ENCODE results near the gene CMC1. TPM values are rescaled to one million over a fixed set of nuclear protein-coding genes. Genes with fewer than 3 reads are reported as not detected.
"Not testable (repeated sequence)": the region's sequence is repeated elsewhere in the genome, so short reads cannot be mapped to it uniquely, and the experiment has no call there.

Gene CMC1, protein sequence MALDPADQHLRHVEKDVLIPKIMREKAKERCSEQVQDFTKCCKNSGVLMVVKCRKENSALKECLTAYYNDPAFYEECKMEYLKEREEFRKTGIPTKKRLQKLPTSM
- polyA plus RNA-seq (ENCODE audit: insufficient read length): 24.9 TPM

DNA sequence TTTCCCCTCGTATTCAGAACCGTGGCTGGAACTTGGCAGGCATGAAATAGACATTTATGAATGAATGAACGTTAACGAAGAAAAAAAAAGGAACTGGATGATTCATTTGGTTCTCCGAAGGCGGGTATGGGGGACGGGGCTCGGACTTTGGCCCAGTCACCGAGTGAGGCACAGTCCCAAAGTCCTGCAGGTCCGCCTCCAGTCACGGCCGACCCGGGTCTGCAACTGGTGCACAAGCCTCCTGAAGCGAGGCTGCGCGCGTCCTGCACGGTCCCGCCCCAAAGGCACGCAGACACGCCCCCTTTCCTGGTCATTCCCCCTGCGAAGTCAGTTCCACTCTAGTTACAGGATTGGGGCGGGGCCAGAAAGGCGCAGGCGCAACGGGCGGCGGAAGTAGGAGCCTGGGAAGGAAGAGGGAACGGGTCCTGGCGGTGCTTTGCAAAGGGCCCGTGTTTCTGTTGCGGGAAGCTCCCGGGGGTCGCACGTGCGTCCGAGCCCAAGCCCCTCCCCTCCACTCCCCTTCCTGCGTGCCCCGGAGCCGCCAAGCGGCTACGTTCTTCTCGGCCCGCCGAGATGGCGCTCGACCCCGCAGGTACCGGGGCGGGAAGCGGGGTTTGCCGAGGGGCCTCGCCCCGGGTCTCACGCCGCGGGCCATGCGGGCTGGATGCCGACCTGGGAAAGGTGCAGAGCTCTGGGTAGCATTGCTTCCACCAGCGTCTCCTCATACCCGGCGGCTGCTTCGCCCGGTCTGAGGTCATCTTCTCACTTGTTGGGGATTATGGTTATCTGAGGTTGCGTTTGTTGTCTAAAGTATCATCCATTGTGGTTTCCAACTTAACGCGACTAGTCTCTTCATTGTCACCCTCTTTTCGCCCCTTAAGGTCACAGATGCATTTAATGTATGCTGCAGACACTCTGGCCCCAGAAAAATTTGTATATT, at the start of gene CMC1:
Gene CMC1 (plus strand): TSS at position 399 of the 940 bp plus-strand sequence. CDS start 175 bp downstream, at position 574.
- peak; percentile 98 for DNase-seq

DNA sequence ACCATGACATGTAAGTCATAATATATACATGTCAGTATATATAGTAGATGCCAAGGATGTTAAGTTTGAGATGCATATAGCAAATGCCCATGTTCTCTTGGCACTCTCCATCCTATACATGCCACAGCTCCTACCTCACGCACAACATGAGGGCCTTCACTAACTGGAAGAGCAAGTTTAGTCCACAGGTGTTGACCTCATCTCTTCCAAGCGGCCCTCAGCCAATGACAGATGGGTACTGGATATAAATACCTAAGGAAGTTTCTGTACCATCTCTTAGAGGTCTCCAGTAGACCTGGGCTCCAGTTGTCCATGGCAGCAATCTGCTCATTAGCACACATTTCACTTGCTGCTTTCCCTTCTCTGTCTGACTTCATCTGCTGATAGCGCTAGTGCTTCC, 43.3 kb upstream of the CMC1 start:
- DNase-seq: no peak

DNA sequence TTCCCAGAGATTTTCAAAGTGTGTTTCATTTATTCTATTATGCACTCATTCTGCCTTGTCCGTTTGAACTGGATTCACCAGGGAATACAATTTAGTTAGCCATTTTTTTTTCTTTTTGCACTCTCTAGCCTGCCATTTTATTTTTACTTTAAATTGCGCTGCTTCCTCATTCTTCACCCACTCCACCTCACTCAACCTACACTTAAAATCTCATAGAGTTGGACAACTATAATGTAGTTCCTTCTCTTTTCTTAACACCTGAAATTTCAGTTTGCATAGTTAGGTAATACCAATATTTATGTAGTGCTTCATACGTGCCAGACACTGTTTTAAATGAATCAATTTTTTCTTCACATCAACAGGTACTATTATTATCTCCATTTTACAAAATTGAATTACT, 42.4 kb upstream of the CMC1 start:
- no peak for DNase-seq

DNA sequence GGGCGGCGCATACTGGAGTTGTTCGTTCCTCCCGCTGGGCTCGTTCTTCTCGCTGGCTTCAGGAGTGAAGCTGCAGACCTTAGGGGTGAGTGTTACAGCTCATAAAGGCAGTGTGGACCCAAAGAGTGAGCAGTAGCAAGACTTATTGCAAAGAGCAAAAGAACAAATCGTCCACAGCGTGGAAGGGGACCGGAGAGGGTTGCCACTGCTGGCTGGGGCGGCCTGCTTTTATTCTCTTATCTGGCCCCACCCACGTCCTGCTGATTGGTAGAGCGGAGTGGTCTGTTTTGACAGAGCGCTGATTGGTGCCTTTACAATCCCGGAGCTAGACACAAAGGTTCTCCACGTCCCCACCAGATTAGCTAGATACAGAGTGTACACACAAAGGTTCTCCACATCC, 41.8 kb upstream of the CMC1 start:
- not testable (repeated sequence) for DNase-seq

DNA sequence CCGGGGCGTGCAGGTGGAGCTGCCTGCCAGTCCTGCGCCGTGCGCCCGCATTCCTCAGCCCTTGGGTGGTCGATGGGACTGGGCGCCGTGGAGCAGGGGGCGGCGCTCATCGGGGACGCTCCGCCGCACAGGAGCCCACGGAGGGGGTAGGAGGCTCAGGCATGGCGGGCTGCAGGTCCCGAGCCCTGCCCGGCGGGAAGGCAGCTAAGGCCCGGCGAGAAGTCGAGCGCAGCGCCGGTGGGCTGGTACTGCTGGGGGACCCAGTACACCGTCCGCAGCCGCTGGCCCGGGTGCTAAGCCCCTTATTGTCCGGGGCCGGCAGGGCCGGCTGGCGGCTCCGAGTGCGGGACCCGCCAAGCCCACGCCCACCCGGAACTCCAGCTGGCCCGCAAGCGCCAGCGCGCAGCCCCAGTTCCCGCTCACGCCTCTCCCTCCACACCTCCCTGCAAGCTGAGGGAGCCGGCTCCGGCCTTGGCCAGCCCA, 41.0 kb upstream of the CMC1 start:
- not testable (repeated sequence) for DNase-seq

DNA sequence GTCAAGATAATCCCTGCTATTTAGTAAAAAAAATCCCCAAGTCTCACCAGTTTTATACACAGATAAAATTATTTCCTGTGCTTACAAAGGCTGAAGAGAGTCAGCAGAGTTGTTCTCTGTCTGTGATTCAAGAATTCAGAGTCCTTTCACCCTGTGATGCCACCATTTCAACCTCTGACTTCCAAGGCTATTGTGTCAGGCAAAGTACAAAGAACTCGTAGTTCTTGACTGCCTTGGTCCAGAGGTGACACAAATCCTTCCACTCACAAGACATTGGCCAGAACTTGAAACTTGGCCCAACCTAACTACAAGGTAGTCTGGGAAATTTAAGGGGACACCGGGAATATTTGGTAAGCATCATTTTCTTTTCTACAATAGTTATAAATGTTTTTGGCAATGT, 34.9 kb upstream of the CMC1 start:
- peak; percentile 10 for DNase-seq

DNA sequence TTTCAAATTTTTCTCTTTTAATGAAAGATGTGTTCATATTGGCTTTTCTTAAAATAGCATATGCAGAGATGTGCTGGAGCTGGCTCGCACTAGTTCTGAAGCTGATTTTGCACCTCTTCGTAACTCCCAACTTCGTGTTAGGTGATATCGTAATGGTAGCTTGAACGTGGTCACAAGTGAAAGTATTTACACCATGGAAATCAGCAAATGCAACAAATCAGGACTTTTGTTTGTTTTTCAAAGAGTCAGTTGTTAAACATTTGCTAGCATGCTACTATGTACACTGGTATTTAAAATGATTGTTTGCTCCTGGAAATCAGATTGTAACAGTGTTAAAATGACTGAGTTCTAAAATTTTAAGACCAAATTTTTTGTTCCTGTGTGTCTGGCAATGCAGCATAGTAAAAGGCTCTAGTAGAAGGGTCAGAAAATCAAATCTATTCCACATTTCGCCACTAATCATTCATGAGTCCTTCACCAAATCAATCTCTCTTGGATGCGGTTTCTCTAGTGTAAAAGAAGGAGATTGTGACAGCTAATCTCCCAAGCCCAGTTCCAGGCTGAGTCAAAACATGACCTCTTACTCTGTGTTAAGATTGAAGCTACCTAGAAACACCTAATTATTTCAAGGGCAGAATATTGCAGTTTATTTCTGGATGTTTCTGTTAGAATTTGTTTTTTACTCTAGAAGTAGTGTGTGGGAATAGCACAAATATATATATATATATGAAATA, 34.3 kb upstream of the CMC1 start:
- no peak for DNase-seq

DNA sequence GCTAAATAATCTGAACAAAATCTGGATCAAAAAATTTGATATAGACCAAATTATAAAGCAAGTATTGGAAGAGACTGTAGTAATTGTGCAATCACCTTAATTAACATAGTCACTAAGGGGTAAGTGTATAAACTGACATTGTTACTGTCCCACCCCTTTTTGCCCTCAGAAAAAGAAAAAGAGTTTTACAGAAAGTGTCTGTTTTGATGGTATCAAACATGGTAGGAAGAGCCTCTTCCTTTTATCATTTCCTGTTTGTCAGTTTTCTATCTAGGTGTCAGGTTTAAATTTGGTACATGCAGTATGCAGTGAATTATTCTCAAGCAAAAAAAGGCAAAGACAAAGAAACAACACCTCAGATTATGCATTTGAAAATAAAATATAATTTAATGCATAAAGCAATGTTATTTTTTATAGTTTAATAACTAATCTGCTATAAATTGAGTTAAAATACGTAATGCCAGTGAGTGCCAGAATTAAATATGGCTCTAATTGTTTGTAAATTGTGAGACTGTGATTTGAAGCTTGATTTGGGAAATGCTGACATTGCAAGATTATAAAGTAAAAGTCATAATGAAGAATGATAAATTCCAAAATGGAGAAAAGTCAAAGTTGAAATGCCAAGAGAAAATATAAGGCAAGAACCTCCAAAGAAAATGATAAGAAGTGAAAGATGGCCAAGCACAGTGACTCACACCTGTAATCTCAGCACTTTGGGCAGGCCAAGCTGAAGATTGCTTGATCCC, 30.3 kb upstream of the CMC1 start:
- DNase-seq: no peak

DNA sequence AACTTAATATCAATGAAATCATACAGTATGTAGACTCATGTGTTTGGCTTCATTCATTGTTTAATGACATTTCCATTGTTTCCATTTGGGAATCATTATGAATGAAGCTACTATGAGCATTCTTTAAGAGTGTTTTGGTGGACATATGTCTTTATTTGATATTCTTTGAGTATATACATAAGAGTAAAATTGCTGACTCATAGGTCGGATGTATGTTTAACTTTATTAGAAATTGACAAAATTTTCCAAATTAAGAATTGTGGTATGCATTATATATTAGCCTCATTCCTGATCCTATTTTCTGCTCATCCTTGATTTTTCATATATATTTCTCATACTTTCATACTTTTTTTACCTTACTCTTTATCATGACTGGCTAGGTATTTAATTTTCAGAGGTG, 28.7 kb upstream of the CMC1 start:
- no peak for DNase-seq

DNA sequence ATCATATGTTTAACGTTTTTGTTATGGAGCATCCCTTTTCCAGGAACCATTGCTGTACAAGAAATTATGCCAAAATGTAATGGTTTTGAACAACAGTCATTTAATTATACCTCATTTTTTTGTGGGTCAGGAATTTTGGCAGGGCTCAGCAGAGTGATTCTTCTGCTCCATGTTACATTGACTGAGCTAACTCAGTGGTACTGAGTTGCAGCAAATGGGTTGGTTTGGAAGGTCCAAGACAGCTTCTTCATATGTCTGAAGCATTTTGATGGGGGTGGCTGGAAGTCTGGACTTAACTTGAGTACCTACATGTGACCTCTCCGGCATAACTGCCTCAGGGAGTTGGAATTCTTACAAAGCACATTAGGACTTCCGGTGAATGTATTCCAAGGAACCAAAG, 26.0 kb upstream of the CMC1 start:
- DNase-seq: no peak

DNA sequence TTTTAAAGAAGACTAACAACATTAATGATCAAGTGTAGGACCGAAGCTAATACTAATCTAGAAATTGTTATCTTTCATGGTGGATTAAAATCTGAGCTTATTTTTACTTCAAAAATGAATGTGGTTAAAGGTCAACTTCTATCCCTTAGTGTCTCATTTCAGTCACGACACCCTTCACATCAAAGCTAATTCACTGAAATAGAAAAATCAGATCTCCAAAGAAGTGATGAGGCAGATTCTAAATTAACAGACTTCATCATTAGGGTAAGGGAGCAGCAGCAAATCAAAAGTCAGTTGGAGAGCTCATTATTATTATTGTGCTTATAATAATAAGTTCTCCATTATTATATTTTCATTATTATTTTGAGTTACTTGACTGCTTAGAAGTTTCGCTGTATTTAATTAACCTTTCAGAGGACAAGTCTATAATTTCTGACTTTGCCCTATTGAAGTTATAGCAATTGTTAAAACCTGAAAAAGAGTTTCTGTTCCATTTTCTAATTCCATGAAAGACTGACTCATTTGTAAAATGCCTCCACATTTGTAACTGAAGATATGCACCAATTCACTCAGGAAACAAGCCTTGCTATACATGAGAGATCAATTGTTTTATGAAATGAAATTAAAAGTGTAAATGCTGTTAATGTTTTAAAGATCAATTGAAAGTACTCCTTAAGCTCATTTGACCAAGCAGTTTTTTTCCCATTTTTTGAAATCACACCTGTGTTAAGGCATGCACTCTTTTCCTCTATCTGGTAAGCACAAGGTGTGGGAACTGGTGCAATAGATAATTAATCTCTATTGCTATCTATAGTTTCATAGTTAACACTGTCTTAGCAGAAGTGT, 23.1 kb upstream of the CMC1 start:
- no peak for DNase-seq

DNA sequence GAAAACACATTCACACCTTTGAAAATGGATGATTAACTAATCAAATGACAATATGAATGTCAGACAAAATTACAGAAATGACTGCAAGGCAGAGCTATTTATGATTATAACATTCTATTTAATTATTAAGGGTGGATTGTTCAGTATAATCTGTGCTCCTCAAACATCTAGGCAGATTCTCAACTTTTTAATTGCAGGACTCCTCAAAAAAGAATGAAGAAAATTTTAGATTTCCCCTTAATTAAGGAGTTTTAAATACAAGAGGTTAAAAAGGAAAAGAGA, 22.6 kb upstream of the CMC1 start:
- no peak for DNase-seq

DNA sequence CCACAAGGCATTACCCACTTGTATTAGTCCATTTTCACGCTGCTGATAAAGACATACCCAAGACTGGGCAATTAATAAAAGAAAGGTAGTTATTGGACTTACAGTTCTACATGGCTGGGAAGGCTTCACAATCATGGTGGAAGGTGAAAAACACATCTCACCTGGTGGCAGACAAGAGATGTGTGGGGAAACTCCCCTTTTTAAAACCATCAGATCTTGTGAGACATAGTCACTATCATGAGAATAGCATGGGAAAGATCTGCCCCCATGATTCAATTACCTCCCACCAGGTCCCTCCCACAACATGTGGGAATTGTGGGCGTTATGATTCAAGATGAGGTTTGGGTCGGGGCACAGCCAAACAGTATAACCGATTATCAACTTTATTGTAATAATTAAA, 17.0 kb upstream of the CMC1 start:
- no peak for DNase-seq

DNA sequence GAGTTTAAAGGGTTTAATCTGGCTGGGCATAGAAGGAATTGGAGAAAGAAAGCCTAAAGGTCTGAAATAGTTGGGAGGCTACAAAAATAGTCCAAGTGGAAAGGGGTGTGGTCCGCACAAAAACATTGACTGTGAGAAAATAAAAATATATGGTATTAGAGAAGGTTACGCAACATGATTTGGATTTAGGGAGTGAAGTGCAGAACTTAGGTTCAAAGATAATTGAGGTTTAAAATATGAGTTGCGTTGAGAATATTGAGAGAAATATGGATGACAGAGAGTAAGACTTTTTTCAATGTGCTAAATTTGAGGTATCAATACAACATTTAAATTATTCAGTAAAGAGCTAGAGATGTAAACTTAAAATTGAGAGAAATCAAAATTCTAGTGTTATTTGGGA, 15.4 kb upstream of the CMC1 start:
- no peak for DNase-seq

DNA sequence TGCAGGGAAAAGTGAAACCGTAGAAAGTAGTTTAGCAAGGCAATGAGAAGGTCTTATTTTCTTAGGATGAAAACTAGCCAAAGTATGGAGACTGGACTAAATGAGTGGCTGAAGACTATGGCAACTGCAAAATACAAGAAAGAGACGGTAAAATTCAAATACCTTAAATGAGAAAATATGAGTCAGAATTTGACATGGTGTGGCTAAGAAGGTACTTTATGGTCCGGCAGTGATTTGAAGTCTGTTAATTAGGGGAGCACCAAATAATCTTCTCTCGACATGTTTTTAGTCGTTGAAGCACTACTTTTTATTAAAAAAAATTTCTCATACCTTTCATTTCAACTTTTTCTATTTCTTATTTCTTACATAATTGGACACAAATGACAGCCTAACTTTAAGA, 12.8 kb upstream of the CMC1 start:
- no peak for DNase-seq

DNA sequence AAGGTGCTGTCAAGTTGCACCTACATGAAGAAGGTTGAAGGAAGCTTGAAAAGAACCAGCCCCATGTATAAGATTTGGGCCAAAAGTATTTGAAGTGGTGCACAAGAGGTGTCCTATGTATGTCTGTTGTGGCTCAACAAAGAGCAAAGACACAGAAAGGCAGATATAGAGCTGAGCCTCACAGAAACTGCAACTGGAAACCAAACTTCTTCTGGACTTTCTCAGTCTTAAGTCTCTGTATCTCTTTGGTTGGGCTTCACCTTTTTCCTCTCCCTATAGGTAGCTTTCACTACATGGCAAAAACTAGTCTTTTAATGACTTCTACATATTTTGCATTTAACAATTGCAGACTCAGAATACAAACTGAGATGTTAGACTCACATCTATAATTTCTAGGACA, 8.8 kb upstream of the CMC1 start:
- no peak for DNase-seq

DNA sequence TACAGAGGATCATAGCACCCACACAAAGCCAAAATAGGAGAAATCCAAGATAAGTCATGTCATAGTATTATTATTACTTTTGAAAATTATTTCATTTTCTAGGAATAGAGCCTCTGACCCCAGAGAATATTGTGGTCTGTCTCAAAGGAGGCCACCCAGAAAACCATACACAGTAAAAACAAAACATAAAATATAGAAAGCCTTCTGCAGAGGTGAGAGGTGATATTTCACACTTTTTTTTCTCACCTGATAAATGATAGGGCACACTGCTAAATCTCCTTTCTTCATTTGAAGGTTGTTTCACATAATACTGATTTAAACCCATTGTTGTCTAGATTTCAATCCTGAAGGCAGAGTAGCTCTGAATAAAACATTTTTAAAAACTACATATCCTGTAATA, 7.0 kb upstream of the CMC1 start:
- no peak for DNase-seq

DNA sequence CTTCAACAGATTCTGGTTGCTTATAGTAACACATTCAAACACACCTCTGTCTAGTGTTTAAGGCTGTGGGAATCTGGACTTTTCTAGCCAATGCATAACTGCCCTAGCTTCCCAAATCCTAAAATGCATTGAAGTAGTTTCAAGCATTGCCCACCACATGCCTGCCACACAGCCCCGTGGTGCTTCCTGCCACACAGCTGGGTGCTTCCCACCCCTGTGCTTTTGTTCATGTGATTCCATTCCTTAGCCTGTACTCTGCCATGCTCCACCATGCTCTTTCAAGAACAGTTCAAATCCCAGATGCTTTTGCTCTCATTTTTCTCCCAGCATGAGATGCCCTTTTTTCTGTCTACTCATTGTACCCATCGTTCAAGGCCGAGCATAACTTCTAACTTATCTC, 2.3 kb upstream of the CMC1 start:
- DNase-seq: no peak

DNA sequence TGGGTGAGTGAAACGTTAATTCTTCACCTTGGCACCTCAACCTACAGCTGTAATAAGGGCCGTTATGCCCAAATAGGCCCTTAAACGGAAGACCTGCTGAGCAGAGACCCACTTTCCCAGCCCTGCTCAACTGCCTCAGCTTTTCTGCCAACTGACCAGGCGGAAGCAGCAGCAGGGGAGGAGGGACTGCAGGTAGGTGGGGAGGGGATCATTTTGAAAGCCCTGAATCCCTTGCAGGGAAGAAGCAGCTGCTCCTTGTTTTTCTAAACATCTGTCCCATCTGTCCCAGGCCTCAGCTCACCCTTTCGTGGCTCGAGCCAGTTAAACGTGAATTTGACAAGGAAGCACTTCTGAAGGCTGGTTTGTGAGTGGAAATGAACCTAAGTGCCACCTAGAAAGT, 978 bp upstream of the CMC1 start:
- no peak for DNase-seq

DNA sequence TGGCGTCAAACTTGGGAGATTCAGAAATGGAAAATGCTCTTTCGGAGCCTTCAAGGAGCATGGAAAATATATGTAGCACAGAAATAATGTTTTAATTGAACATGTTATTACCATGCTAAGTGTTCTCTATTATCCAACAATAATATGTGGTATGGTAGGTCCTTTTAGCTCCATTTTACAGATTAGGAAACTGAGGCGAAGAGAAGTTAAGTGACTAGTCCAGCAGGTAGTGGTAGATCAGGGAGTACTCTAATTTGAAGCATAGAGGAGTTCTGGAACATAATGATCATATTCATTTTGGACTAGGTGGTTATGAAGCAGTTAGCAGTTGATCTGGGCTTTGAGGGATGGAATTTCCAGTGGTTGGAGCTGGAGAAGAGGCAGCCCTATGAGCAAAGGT, 1.1 kb downstream of the CMC1 start:
- DNase-seq: no peak

DNA sequence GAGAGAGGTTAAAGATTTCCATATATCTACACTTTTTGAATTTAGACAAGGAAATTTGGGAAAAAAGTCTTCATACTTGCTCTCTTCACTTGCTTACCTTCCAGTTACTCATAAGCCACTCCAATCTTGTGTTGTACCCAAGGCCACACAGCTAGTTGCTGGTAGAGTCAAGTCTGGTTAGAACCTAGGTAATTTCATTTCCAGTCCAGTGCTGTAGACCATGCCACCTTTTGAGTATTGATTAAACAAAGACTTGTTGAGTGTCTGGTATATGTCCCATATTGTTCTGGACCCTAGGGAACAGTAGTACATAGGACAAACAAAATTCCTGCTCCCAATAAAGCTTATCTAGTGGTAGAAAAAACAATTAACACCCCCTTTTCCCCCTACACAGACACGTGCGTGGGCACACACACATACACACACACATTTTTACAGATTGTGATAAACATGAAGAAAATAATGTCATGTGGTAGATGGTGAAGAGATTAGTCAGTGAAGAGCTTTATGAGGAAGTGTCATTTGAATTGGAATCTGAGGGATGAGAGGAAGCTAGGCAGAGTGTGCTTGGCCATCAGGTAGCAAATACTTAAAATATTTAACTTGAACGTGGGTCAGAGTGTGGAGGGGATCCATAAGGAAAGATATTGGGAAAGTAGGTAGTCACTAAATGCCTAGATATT, 2.1 kb downstream of the CMC1 start:
- no peak for DNase-seq

Measured in hindlimb muscle (tissue), 1 donor.